GM18498 (cell line): ENCODE data around the gene UTF1.

ENCODE experiments used
- ATAC-seq: cut with Tn5 transposase; IDR thresholded peaks from one replicate; pipeline ENCODE4 v1.9.1; 2021; ENCODE audit warnings: mild to moderate bottlenecking, moderate library complexity; ENCODE audit not compliant: unreplicated experiment

The UTF1 gene

GRCh38 chr10:133196221-133196915 lies 33.6 kb upstream of the UTF1 start:
- ATAC-seq = no peak

DNA sequence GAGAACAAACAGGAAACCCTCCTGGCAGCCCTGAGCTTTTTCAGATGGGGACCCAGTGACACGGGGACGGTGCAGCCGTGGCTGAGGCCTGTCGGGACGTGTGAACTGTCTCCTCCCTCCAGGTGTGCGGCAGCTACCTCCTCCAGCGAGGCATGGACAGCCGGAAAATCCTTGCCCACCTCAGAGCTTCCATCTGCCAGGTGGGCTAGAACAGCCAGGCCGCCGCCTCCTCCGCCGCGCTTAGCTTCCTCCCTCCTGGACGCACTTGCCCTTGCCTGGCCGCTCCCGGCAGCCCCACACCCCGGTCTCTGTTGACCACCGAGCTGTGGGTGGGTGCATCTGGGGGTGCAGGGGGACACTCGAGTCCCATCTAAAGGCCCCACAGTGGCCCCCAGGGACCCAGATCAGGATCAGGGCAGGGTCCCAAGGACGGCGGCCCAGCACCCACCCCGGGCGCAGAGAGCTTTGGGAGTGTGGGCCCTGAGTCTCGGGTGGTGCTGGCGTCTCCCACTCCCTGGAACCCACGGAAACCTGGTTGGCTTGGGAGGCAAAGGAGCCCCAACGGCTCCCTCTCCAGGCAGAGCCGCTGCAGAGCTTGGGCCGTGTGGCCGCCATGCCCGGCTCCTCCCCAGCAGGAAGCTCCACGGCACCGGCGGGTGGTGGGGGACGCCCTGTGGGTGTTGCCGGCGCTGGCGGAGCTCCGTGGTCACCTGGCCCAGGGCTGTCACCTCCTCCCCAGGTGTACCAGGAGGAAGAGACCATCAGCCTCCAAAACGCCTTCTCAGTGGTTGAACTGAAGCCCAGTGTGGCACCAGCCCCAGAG lies 32.9 kb upstream of the UTF1 start:
- ATAC-seq = no peak

DNA sequence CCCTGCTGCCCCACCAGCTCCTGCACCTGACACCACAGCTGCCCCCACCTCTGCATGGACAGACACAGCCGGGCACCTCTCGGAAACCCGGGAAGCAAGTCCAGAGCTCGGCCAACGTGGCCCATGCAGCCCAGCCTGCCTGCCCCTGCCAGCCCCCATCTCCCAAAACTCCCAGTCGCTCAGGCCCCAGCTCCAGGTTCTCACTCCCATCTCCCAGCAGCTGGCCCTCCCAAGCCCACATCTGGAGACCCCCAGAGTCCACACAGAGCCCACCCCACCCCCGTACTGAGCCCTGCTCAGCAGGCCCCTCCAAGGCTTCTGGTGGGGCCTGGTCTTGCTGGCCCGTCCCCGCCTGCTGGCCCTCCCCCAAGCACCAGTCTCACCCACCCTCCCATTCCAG lies 32.2 kb upstream of the UTF1 start:
- no peak for ATAC-seq

GRCh38 chr10:133198206-133198605 lies 31.8 kb upstream of the UTF1 start:
- ATAC-seq = no peak

- ATAC-seq = no peak
Measured at GRCh38 chr10:133198621-133199487, 31.2 kb upstream of the UTF1 start.

GRCh38 chr10:133199488-133199885 lies 30.5 kb upstream of the UTF1 start:
- ATAC-seq = no peak

- ATAC-seq = no peak
Measured at GRCh38 chr10:133199992-133200611, 29.9 kb upstream of the UTF1 start.

GRCh38 chr10:133200621-133201031 lies 29.4 kb upstream of the UTF1 start:
- no peak for ATAC-seq

DNA sequence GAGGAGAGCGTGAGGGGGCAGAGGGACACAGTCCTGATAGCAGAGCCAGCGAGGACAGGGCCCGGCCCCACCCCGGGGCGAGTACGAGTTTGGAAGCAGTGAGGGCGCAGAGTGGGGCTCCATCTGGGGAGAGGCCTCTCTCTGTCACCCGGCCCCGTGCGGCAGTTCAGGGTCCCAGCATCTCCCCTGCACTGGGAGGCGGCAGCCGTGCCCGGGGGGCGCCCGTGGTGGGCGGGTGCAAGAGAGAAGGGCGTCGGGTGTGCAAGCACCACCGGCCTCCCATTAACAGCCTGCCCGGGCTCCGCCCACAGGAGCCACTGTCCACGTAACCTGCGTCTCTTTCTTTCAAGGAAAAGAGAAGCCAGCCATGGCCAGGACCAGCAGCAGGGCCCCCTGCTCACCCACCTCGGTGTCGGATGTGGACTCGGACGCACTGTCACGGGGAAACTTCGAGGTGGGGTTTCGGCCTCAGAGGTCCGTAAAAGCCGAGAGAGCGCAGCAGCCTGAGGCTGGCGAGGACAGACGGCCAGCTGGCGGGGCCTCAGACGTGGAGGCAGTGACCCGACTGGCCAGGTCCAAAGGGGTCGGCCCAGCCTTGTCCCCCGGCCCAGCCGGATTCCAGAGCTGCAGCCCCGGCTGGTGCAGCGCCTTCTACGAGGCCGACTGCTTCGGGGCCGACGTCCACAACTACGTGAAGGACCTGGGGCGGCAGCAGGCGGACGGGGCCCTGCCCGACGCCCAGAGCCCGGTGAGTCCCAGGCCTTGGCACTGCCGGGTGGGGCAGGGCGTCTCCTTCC lies 28.7 kb upstream of the UTF1 start:
- no peak for ATAC-seq

DNA sequence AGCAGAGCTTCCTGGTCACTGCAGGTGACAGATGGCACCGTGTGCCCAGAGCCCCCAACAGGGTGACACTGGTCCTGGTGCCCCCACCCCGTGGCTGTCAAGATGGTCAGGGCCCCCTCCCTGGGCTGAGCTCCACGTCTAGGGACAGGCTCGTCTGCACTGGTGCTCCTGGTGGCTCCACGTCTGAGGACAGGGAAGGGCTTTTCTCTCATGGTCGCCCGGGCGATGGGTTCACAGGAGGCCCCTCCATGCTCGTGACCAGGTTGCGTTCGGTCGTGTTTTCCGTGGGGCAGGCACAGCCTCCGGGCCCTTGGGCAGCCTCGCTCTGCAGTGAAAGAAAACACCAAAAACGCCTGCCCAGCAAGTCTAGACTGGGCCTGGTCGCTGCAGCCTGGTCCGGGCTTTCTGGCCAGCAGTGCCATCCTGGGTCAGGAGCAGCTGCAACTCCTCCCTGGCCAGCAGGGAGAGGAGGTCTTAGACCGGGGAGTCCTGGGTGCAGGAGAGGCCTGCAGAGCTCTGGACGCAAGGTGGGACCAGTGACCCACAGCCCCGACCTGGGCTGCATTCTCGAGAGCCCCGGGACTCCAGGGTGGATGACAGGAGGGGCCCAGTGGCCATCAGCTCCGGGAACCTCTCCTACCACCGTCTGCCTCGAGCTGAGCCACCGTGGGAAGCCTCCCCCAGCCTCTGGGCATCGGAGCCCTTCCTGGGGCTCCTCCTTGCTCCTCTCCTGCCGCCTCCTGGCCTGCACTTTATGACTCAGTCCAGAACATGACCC lies 27.9 kb upstream of the UTF1 start:
- no peak for ATAC-seq

DNA sequence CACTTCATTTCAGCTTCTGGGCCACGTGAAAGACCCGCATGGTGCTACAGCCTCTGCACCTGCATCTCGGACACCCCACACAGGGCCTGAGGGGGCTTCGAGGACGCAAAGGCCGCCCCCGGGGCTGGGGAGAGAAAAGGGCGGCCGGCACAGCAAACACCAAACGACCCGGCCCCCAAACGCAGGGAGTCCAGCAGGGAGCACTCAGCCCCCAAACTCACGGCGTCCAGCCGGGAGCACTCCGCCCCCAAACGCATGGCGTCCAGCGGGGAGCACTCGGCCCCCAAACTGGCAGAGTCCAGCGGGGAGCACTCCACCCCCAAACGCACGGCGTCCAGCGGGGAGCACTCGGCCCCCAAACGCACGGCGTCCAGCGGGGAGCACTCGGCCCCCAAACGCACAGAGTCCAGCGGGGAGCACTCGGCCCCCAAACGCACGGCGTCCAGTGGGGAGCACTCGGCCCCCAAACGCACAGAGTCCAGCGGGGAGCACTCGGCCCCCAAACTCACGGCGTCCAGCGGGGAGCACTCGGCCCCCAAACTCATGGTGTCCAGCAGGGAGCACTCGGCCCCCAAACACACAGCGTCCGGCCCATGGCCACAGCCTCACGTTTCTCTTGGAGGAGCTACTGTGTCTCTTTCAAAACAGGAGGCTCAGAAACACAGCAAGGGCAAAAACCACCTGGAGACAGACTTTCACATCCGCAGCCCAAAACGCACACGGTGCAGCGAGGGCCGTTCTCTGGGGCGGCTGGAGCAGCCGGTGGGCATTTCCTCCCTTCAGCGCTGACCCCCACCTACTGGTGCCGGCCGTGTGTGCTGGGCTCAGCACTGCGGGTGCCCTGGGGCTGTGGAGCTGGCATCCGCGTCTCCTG lies 27.0 kb upstream of the UTF1 start:
- no peak for ATAC-seq

GRCh38 chr10:133203652-133204195 lies 26.3 kb upstream of the UTF1 start:
- ATAC-seq = no peak

GRCh38 chr10:133204226-133205015 lies 25.6 kb upstream of the UTF1 start:
- ATAC-seq = no peak

DNA sequence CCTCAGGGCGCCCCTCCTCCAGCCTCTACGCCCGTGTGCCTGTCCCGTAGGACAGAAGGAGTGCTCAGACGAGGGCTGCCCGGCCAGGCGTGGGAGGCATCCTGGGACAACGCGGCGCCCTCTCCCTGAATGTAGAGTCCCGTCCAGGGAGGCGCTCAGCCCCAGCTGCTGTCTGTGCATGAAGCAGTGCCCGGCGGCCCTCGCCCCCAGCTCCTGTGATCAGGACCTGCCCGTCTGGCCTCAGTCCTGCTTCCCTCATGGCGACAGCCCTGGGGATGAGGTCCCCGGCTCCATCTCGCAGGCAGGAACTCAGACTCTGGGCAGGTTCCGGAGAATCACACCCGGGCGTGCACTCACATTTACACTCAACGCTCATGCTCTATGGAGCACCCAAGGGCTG lies 24.9 kb upstream of the UTF1 start:
- no peak for ATAC-seq

- no peak for ATAC-seq
Measured at GRCh38 chr10:133206356-133207040, 23.5 kb upstream of the UTF1 start.

DNA sequence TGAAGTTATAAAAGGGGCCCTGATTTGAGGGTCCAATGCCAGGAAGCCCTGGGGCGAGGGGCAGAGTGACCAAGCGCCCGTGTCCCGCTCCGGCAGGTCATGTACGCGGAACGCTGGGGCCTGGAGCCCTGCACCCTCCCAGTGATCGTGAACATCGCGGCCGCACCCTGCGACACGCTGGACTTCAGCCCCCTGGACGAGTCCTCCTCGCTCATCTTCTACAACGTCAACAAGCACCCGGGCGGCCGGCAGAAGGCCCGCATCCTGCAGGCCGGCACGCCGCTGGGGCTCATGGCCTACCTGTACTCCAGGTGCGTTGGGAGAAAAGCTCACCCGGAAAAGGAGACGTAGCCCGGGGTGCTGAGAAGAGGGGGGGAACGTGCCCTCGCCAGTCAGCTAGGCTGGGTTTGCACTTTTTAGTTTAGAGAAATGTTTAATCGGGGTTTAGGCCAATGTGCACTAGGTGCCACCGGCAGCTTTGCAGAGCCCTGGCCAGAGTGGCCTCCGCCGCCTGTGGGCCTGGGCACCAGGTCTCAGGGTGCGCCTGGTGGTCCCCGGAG lies 22.9 kb upstream of the UTF1 start:
- ATAC-seq = no peak

DNA sequence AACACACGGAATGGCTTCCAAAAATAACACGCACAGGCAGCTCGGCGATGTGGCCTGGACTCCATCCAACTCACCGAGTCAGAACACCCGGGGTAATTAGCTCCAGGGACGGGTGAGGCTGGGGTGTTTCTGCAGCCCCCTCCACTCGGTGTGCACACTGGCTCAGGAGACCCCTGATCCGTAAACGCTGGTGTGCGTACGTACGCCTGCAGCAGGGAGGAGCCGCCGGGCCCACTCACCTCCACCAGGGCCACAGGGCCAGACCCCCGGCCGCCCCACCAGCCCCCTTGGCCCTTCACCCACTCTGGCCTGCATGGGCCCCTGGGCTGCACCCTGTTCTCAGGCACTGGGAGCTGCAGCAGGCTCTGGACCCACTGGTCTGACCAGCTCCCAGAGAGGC lies 22.4 kb upstream of the UTF1 start:
- no peak for ATAC-seq
